ENCODE measurements around the gene SH2D1B.

GRCh38 chr1:162417650-162418049 lies 5.7 kb upstream of the SH2D1B start:
- TF ChIP-seq CTCF (IDR thresholded peaks at IDR 0.05; ENCODE audit: low read depth, low read length, missing input control) (no peak), JUND (IDR thresholded peaks at IDR 0.05) (no peak)
